ENCODE measurements around the gene MMP20. TPM values are rescaled to one million over a fixed set of nuclear protein-coding genes. Genes with fewer than 3 reads are reported as not detected.
A peak's percentile ranks its signal among the peaks of the same experiment; 100 is the strongest.

The MMP20 gene
- total RNA-seq, 1 experiment from 2014 or later = not detected

DNA sequence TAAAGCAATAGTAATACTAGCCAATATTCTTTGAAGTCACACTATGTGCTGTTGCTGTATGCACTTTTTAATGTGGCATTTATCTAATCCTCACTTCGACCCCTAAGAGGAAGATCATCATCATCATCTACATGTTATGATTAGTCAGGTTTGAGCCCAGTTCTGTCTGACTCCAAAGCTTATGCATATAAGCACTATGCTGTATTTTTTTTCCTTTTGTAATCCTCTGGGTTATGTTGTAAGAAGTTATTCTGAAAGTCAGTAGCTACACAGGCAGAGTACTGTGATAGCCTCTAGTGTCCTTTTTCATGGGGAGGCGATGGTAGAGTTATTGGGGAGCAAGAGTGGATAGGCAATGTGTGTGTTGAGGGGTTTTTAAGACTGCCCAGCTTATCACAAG is 11.1 kb downstream of the MMP20 start:
- no peaks in the 10 kb centered on the region for H4K20me1 ChIP-seq (ENCODE audit: control insufficient read depth, insufficient read depth, insufficient read length)
- no peak overlapping the region for H2BK15ac ChIP-seq (ENCODE audit: low read depth, low read length)
- no peak overlapping the region for H2AFZ ChIP-seq (ENCODE audit: low read length)
- no peak overlapping the region for H3K23ac ChIP-seq (ENCODE audit: insufficient read length, low read depth, low read length)
- H3K23me2 ChIP-seq (ENCODE audit: insufficient read length, low read depth, low read length, poor library complexity, severe bottlenecking) = no peaks in the 10 kb centered on the region
- no peak overlapping the region for H4K8ac ChIP-seq (replicated peaks; ENCODE audit: insufficient read length, low read depth, low read length)
- H3K9me3 Mint-ChIP-seq = no peaks in the 10 kb centered on the region
- no peaks in the 10 kb centered on the region for H3K79me2 ChIP-seq (ENCODE audit: insufficient read depth, low read length)
- peak overlapping the region in 1 of 2 experiments; percentile 4; a peak in 1 of 5 replicates for H3K4me3 Mint-ChIP-seq
- H2BK20ac ChIP-seq (ENCODE audit: low read depth, low read length, poor library complexity, severe bottlenecking) = no peak overlapping the region
- no peak overlapping the region for H3K9ac ChIP-seq (ENCODE audit: extremely low read depth, insufficient read length, low read length)
- DNase-seq = no peak
- H3K4ac ChIP-seq (ENCODE audit: low read depth, low read length) = no peak overlapping the region
- no peak overlapping the region for H2BK5ac ChIP-seq (ENCODE audit: insufficient read length, low read length)
- no peak overlapping the region for H3K14ac ChIP-seq (ENCODE audit: insufficient read depth, low read length)
- H3T11ph ChIP-seq (ENCODE audit: low read length) = no peak overlapping the region
- no peak overlapping the region for H2BK12ac ChIP-seq (ENCODE audit: insufficient read length, low read depth, low read length)
- no peaks in the 10 kb centered on the region for H3K9me3 ChIP-seq (ENCODE audit: control insufficient read depth, low read depth, low read length)
- H3K18ac ChIP-seq (ENCODE audit: insufficient read length, low read depth, low read length) = no peak overlapping the region
- H3K27me3 Mint-ChIP-seq (ENCODE audit: low read depth) = no peaks in the 10 kb centered on the region
- H3K79me1 ChIP-seq (ENCODE audit: insufficient read depth, low read depth, low read length, poor library complexity, severe bottlenecking) = no peaks in the 10 kb centered on the region
- no peak overlapping the region for H2AK5ac ChIP-seq (ENCODE audit: insufficient read length, low read length)
- H3K4me1 ChIP-seq (ENCODE audit: insufficient read depth, low read length) = no peaks in the 10 kb centered on the region; the same call in 1 of the 2 replicates
- no peak overlapping the region for H3K56ac ChIP-seq (ENCODE audit: insufficient read length, low read depth, low read length)
- H3K36me3 Mint-ChIP-seq (ENCODE audit: insufficient read depth in 1 of 3, low read depth in 3 of 3) = no peaks in the 10 kb centered on the region
- peak overlapping the region in 2 of 3 experiments; percentile 95 to 96; a peak in 2 of 7 replicates for H3K27ac Mint-ChIP-seq
- H4K5ac ChIP-seq (ENCODE audit: insufficient read length, low read depth, low read length) = no peak overlapping the region
- TF ChIP-seq, protein P1, sequence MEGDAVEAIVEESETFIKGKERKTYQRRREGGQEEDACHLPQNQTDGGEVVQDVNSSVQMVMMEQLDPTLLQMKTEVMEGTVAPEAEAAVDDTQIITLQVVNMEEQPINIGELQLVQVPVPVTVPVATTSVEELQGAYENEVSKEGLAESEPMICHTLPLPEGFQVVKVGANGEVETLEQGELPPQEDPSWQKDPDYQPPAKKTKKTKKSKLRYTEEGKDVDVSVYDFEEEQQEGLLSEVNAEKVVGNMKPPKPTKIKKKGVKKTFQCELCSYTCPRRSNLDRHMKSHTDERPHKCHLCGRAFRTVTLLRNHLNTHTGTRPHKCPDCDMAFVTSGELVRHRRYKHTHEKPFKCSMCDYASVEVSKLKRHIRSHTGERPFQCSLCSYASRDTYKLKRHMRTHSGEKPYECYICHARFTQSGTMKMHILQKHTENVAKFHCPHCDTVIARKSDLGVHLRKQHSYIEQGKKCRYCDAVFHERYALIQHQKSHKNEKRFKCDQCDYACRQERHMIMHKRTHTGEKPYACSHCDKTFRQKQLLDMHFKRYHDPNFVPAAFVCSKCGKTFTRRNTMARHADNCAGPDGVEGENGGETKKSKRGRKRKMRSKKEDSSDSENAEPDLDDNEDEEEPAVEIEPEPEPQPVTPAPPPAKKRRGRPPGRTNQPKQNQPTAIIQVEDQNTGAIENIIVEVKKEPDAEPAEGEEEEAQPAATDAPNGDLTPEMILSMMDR (conservative IDR thresholded peaks at IDR 0.05) = no peak
- no peaks in the 10 kb centered on the region for H3K27me3 ChIP-seq (ENCODE audit: insufficient read depth, low read length)
- H3K4me1 Mint-ChIP-seq = peaks cover 36 to 37% of the 10 kb centered on the region in 2 experiments
- peak overlapping the region; percentile 51 for H3K4me2 ChIP-seq (ENCODE audit: insufficient read depth, insufficient read length, low read length)
- WGBS (ENCODE audit: extremely low coverage, insufficient read length, low lambda C conversion rate) = no CpG with 5 or more reads among the region's 2 CpGs
- no peak overlapping the region for H4K91ac ChIP-seq (ENCODE audit: insufficient read length, low read depth, low read length)
- H2BK120ac ChIP-seq (ENCODE audit: low read depth, low read length, poor library complexity, severe bottlenecking) = no peak overlapping the region
- peak overlapping the region; percentile 71 for H3K27ac ChIP-seq (ENCODE audit: insufficient read length, low read depth, low read length)

Data from H9 (cell line).